ENCODE measurements around the gene VAPB. TPM values are rescaled to one million over a fixed set of nuclear protein-coding genes. Genes with fewer than 3 reads are reported as not detected.

VAPB gene
- total RNA-seq, 1 donor from 2014 or later: 53.8 TPM

DNA sequence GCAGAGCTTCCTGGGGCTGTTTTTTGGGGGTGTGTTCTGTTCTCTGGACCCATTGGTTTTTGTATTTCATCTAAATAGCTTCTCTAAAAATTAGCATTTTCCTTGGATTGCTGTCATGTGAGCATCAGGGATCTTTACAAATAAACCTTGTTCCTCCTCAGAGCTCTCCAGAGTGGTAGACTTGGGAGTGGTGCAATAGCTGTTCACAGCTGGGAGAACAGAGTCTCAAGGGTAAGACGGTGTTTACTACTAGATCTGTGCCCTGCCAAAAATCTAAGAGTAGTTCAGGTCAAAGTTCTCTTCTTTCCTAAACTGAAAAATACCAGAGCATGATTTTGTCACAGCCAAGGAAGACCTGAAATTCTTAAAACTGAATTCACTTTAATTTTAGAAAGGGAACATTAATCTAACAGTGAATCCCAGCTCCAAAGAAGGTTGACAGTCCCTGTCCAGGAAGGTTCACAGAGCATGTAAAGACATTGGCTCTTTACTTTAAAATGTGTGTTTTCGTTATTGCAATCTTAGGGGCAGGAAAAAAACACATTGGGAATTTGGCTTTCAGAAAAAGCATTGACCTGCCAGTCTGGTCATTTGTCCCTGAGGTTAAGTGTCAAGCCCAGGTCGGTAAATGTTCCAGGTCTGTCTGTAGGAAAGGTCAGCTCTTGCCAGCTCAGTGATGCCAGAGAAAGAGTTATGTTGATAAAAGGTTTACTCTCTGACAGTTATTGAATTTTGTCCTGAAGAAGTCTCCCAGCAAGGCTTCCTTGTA lies 43.3 kb downstream of the VAPB start:
- Mint-ChIP-seq H3K9me3 (ENCODE audit: low read depth) (no peaks in the 10 kb centered on the region), H3K27me3 (no peaks in the 10 kb centered on the region), H3K4me1 (ENCODE audit: low read depth) (peaks cover 7% of the 10 kb centered on the region), H3K4me3 (ENCODE audit: low read depth) (no peak overlapping the region), H3K36me3 (ENCODE audit: insufficient read depth) (peaks cover 7% of the 10 kb centered on the region), H3K27ac (no peak overlapping the region)
- TF ChIP-seq, protein P1, sequence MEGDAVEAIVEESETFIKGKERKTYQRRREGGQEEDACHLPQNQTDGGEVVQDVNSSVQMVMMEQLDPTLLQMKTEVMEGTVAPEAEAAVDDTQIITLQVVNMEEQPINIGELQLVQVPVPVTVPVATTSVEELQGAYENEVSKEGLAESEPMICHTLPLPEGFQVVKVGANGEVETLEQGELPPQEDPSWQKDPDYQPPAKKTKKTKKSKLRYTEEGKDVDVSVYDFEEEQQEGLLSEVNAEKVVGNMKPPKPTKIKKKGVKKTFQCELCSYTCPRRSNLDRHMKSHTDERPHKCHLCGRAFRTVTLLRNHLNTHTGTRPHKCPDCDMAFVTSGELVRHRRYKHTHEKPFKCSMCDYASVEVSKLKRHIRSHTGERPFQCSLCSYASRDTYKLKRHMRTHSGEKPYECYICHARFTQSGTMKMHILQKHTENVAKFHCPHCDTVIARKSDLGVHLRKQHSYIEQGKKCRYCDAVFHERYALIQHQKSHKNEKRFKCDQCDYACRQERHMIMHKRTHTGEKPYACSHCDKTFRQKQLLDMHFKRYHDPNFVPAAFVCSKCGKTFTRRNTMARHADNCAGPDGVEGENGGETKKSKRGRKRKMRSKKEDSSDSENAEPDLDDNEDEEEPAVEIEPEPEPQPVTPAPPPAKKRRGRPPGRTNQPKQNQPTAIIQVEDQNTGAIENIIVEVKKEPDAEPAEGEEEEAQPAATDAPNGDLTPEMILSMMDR (IDR thresholded peaks at IDR 0.05; ENCODE audit: unreplicated experiment): no peak
- no peak for DNase-seq (ENCODE audit: low spot score, unreplicated experiment)

DNA sequence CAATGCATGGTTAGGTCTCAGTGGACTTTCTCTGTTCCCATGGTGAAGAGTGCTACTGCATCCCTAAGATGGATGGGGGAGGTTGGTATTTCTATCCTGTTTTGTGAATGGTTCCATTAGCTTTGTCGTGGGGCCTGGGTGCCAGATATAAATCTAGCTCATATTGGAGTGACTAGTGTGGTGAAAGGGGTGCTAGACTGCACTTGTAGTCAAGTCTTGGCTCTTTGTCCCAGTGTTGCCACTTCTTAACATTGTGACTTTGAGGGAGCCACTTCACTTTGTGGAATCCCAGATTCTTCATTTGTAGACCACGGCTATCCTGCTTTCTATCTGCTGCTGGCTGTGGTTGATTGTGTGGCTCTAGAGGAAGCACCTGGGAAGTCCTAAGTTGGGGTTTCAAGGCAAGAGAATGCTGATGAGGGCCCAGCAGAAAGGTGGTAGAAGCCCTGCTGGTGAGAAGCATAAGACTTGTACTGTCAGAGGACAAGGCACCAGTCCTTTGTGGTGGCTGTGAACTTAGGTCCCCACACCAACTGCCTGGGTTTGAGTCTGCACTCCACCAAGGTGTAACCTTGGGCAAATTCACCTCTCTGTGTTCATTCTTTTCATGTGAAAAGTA lies 44.1 kb downstream of the VAPB start:
- no peak overlapping the region for H3K4me3 Mint-ChIP-seq (ENCODE audit: low read depth)
- no peak for DNase-seq (ENCODE audit: low spot score, unreplicated experiment)
- TF ChIP-seq, protein P1 (IDR thresholded peaks at IDR 0.05; ENCODE audit: unreplicated experiment): no peak
- no peak overlapping the region for H3K27ac Mint-ChIP-seq
- peaks cover 7% of the 10 kb centered on the region for H3K36me3 Mint-ChIP-seq (ENCODE audit: insufficient read depth)
- H3K9me3 Mint-ChIP-seq (ENCODE audit: low read depth): no peaks in the 10 kb centered on the region
- H3K27me3 Mint-ChIP-seq: no peaks in the 10 kb centered on the region
- peaks cover 11% of the 10 kb centered on the region for H3K4me1 Mint-ChIP-seq (ENCODE audit: low read depth)

DNA sequence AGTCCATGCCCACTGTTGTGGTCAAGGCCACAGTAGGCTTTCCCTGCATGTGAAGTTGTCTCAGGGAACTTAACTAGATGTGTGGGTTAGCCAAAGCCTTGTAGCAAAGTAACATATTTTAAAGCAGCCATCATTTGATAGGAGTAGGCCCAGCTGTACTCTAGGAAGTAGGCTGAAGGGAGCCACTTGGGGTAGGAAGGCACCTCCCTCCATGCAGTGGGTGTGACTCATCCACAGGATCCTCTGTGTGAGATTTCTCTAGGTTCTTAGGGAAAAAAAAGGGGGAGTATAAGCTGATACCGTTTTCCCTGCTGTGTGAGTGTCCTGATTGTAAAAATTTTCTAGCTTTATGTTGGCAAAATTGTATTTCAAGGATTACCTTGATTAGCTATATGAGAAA lies 44.7 kb downstream of the VAPB start:
- Mint-ChIP-seq H3K27ac (no peak overlapping the region), H3K9me3 (ENCODE audit: low read depth) (no peaks in the 10 kb centered on the region), H3K4me1 (ENCODE audit: low read depth) (peaks cover 11% of the 10 kb centered on the region), H3K4me3 (ENCODE audit: low read depth) (no peak overlapping the region), H3K27me3 (no peaks in the 10 kb centered on the region), H3K36me3 (ENCODE audit: insufficient read depth) (peaks cover 6% of the 10 kb centered on the region)
- DNase-seq (ENCODE audit: low spot score, unreplicated experiment): no peak
- TF ChIP-seq, protein P1 (IDR thresholded peaks at IDR 0.05; ENCODE audit: unreplicated experiment): no peak

DNA sequence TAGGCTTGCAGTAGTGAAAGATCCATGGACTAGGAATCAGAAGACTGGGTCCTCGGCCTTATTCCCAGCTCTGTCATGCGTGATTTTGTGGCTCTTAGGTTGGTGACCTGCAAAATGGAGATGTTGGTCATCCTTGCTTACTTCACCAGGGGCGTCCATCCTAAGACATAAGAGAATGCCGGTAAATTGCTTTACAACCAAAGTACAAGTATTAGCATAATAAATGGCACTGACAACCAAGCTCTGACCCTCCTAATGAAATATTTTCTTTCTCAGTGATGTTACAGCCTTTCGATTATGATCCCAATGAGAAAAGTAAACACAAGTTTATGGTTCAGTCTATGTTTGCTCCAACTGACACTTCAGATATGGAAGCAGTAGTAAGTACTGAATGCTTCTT lies 45.3 kb downstream of the VAPB start:
- Mint-ChIP-seq H3K27me3 (no peaks in the 10 kb centered on the region), H3K4me1 (ENCODE audit: low read depth) (peaks cover 11% of the 10 kb centered on the region), H3K9me3 (ENCODE audit: low read depth) (no peaks in the 10 kb centered on the region), H3K36me3 (ENCODE audit: insufficient read depth) (peaks cover 5% of the 10 kb centered on the region), H3K27ac (no peak overlapping the region), H3K4me3 (ENCODE audit: low read depth) (no peak overlapping the region)
- TF ChIP-seq, protein P1 (IDR thresholded peaks at IDR 0.05; ENCODE audit: unreplicated experiment): no peak
- no peak for DNase-seq (ENCODE audit: low spot score, unreplicated experiment)

DNA sequence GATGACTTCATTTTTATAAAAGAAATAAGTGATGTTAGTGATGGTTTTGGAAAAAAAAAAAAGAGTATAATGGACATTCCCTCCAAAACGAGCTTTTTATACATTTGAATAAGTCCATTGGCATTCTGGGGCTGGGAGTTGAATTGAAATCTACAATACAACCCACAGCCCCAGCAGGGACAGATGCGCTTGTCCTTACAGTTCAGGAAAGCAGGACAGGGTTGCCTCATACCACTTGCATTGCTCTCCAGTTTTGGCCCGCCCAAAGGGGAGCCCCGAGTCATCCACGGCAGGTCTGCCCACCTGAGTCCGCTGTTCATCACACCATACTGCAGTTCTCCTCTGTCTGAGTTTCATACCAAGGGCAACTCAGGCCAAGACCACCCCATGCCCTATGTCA lies 46.2 kb downstream of the VAPB start:
- Mint-ChIP-seq H3K27ac (no peak overlapping the region), H3K4me1 (ENCODE audit: low read depth) (peaks cover 11% of the 10 kb centered on the region), H3K9me3 (ENCODE audit: low read depth) (no peaks in the 10 kb centered on the region)

More for the DNA sequence above, 46.2 kb downstream of the VAPB start:
- no peaks in the 10 kb centered on the region for H3K27me3 Mint-ChIP-seq
- peaks cover 5% of the 10 kb centered on the region for H3K36me3 Mint-ChIP-seq (ENCODE audit: insufficient read depth)
- TF ChIP-seq, protein P1 (IDR thresholded peaks at IDR 0.05; ENCODE audit: unreplicated experiment): no peak
- H3K4me3 Mint-ChIP-seq (ENCODE audit: low read depth): no peak overlapping the region
- DNase-seq (ENCODE audit: low spot score, unreplicated experiment): no peak

Measured in progenitor cell of endocrine pancreas (in vitro differentiated cells).